GM21786 (cell line): ENCODE data around the gene C1orf159.
"Not testable (repeated sequence)": the region's sequence is repeated elsewhere in the genome, so short reads cannot be mapped to it uniquely, and the experiment has no call there.

Experiments
- ATAC-seq: cut with Tn5 transposase; IDR thresholded peaks from one replicate; pipeline ENCODE4 v1.9.1; 2021; ENCODE audit not compliant: unreplicated experiment

Gene C1orf159

DNA sequence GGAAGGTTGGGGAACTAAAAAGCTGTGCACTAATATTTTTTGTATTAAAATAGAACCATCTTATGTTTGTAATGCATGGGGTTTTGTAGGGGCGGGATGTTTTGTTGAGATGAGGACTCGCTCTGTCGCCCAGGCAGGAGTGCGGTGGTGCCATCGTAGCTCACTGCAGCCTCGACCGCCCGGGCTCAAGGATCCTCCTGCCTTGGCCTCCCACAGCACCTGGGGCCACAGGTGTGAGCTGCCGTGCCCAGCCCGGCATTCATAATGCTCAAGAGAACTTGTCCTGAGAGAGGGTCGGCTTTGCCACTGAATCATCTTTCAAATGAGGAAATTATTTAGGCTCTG, 3.0 kb upstream of the C1orf159 start:
- ATAC-seq = no peak

DNA sequence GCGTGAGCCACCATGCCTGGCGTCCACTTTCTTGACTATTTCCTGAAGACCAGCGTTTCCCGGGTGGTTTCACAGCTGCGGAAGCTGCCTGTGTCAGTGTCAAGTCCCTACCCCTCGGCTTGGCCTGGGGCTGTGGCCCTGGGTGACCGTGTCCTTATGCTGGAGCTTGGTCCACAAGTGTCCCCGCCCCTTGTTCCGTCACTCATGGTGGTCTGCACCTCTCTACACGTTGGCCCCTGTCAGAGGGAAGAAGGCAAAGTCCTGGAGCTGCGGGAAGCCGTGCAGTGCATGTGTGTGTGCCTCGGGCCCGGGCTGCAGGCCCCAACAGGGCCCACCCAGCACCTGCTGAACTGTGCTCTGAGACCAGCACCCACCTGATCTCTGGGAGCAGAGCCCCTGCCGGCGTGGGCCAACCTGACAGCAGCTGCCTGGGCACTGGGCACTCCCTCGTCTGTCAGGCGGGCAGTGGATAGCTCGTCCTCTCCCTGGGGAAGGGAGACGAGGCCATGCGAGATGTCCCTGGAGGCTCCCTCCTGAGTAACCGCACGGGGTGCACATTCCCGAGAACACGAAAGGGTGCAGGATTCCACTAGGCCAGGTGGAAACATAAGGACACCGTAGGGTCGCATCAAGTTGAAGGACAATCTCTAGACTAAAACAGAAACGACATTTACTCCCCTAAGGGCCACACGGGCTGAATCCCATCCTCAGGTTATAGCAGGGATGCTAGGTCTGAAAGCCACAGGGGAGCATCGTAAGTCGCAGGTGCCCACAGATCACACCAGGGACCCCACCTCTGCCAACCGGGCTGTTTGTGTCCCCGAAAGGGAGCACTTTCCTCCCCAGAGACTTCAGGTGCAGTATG, 2.4 kb upstream of the C1orf159 start:
- ATAC-seq = no peak

DNA sequence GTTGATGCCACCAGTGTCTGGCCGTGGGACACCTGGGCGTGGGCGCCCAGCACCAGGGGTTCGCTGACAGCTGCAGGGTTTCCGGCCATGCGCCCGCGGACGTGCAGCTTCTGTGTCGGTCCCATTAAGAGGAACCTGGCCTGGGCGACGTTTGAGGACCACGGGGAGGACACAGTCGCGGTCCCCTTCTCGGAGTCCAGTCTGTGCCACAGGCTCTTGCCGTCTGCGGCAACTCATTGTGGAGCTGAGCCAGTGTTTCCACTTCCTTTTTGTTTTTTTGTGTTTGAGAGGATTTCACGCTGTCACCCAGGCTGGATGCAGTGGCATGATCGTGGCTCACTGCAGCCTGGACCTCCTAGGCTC, 1.6 kb upstream of the C1orf159 start:
- ATAC-seq = no peak

DNA sequence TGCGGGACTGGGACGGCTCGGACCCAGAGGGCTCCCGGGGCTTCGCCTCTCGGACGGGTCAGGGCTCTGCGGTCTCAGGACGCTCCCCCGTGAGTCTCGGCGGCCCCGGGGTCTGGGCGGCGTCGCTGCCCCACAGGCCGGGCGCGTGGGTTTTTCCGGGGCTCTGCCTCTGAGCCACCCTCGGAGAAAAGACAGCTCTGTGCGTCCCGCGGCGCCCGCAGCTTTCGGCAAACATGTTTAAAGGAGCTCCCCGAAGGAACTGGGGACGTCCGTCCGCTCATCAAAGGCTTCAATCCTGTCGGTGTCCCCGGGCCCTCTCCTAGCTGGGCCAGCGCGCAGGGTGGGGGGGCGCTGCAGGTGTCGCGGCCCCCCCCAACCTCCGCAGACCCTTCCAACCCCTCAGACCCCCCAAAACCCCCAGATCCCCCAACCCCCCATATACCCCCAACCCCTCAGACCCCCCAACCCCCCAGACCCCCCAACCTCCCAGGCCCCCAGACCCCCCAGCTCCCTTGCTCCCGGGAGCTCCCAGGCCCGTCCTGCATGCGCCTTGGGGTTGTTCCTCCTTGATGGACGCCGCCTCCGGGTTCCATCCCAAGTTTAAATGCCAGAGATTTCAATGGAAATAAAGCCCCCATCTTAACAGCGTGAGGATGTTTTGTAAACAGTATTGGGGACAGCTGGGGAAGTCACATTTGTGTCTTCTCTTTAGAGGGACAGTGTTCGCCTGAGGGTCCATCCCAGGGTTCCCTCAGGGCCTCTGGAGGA, 996 bp upstream of the C1orf159 start:
- no peak for ATAC-seq

DNA sequence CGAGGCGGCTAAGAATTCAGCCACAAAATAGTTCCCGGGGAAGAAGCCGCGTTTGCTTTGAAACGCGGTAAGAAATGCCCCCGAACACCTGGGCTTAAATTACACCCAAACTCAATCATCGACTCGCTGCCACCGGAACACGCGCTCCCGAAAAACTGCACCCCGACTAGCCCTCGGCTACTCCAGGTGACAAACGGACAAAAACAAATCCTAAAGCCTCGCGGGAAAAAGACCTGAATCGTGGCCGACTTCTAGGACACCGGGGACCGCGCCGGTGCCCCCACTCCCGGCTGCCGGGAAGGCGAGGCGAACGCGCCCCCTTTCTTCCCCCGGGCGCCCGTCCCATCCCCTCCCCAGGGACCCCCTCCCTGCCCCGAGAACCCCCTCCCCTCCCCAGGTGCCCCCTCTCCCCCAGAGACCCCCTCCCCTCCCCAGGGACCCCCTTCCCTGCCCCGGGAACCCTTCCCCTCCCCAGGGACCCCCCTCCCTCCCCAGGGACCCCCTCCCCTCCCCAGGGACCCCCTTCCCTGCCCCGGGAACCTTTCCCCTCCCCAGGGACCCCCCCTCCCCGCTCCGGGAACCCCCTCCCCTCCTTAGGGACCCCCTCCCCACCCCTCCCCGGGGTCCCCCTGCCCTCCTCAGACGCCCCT, 628 bp downstream of the C1orf159 start:
- ATAC-seq = no peak

DNA sequence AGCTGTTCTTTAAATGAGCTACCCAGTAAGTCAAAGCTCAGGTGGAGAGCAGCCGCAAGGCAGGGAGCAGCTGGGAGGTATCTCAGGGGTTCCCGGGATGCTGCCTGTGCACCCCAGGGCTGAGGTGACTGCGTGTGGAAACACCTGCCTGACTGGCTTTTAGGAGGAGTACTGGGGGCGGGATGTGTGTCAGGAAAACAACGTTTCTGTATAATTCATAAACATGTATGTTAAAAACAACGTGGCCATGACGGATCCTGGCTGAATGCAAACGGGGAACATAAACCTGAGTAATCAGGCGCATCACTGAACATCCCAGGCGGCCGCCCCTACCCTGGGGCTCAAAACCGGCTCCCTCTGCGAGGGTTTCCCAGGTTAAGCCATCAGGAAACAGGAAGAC, 1.5 kb downstream of the C1orf159 start:
- no peak for ATAC-seq

DNA sequence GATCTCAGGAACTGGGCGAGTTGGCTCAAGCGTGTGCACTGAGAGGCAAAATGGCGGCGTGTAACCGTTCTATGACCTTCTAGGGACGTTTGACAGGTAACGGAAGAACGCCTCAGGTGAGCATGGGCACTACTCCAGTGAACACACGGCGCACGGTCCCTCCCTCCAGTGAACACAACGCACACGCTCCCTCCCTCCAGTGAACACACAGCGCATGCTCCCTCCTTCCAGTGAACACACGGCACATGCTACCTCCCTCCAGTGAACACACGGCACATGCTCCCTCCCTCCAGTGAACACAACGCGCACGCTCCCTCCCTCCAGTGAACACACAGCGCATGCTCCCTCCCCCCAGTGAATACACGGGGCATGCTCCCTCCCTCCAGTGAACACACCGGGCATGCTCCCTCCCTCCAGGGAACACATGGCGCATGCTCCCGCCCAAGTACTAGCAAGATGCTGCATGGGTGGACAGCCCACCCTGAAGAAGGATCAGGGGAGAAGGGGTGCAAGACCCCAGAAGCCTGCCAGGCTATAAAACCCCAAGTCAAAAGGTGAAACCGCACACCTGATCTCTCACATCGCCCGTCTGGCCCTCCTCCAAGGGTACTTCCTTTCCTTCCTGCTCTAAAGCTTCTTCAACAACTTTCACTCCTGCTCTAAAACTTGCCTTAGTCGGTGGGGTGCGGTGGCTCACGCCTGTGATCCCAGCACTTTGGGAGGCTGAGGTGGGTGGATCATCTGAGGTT, 3.5 kb downstream of the C1orf159 start:
- no peak for ATAC-seq

DNA sequence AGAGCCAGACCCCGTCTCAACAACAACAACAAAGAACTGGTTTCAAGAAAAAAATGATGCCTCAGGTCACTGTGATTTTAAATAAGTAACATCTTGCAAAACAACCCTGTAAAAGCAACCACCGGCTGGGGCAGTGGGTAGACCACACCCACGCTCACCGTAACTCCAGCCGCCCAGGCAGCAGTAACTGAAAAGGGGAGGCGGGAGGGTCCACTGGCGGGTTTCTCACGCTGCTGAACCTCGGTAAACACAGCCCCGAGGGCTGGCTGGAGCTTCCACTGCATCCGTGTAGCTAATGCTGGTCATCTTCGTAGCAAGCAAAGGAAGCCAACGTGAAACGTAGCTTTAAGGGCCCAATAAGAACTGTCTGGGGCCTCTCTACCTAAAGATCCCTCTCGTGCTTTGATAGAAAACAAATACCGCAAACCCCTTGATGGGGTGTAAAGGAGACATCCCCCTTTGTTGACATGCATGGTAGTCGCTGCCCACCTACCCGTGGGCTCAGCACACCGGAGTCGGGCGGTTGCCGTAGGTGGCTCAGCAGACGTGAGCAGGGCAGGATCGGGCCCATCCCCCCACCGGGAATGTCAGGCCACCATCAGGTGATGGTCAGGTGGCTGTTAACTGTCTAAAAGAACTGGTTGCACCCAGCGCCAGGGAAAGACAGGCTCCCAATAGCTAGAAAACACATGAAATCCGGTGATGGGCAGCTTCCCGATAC, 4.2 kb downstream of the C1orf159 start:
- no peak for ATAC-seq

DNA sequence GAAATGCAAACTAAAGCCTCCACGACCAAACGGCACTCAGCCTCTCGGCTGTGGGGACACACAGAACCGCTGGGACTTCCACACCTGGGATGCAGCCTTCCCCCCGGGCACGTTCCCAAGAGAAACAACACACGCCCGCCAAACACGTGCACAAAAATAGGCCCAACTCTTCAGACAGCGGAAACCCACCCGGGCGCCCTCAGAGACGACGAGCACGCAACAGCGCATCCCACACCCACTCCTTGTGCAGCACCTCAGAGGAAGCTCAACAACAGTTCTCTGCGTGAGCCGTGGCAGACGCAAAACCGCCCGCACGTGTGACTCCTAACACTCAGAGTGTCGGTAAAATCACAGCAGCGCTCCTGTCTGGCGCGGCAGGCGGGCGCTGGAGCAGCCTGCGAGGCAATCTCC, 5.3 kb downstream of the C1orf159 start:
- ATAC-seq = no peak

DNA sequence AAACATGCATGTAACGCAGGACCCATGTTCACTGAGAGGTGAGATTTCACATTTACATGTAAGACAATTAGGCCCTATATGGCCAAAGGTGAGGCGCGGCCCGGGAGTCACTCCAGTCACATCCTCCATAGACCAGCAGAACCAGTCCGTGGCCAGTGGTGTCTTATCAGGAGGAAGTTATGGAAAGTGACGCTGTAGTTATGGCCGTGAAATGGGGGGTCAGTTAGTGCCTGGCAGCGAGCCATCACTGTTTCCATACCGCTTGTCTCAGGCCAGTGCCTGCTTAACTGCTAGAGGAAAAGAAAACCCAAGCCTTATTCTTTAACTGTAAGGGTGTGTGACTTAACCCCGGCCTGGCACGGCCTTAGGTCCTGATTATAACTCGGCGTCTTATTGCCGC, 6.1 kb downstream of the C1orf159 start:
- ATAC-seq = no peak

DNA sequence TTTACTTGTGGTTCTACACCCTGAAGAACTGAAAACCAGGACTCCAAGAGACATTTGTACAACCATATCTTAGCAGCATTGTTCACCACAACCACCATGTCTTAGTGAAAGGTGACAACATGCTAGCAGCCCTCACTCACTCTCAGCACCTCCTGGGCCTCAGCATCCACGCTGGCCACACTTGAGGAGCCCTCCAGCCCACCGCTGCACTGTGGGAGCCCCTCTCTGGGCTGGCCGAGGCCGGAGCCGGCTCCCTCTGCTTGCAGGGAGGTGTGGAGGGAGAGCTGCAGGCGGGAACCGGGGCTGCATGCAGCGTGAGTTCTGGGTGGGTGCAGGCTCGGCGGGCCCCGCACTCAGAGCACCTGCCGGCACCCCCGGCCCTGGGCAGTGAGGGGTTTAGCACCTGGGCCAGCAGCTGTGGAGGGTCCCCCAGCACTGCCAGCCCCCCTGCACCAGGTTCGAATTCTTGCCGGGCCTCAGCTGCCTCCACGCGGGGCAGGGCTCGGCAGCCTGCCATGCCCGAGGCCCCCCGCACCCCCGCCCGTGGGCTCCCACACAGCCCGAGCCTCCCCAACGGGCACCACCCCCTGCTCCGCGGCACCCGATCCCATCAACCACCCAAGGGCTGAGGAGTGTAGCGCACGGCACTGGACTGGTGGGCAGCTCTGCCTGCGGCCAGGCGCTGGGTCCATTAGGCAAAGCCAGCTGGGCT, 9.2 kb downstream of the C1orf159 start:
- no peak for ATAC-seq

DNA sequence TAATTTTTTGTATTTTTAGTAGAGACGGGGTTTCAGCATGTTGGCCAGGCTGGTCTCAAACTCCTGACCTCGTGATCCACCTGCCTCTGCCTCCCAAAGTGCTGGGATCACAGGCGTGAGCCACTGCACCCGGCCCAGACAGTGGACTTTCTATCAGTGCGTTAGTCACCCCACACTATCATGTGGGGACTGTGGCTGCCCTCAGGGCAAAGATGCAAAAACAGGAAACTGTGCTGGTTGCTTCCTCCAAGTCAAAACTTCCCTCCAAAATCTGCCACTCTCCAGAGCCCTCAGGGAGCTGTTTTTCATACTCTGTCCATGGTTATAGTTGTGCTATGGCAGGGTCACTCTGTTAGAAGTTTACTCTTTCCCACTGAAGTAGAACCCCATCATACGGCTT, 11.7 kb downstream of the C1orf159 start:
- ATAC-seq = not testable (repeated sequence)

DNA sequence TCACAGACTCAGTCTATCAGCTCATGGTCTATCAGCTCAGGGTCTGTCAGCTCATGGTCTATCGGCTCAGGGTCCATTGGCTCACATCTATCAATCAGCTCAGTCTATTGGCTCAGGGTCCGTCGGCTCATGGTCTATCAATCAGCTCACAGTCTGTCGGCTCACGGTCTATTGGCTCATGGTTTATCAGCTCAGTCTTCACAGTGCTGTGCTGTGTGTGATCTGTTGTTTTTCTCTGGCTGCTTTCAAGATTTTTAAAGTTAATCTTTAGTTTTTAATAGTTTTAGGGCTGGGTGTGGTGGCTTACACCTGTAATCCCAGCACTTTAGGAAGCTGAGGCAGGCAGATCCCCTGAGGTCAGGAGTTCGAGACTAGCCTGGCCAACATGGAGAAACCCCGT, 14.4 kb downstream of the C1orf159 start:
- no peak for ATAC-seq

DNA sequence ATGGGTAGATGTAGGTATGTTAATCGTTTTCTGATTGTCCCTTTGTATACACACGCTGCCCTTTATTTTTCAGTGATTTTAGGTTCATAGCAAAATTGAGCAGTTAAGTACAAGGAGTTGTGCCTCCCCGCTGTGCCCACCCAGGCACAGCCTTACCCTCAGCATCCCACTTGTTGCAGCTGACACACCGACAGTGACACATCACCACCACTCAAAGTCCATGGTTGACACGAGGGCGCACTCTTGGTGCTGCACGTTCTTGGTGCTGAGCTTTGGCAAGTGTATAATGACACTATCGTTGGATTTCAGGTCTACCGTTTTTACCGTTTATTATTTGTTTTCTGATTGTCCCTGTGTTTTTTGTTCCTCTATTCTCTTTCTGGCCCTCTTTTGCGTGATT, 15.6 kb downstream of the C1orf159 start:
- ATAC-seq = no peak

DNA sequence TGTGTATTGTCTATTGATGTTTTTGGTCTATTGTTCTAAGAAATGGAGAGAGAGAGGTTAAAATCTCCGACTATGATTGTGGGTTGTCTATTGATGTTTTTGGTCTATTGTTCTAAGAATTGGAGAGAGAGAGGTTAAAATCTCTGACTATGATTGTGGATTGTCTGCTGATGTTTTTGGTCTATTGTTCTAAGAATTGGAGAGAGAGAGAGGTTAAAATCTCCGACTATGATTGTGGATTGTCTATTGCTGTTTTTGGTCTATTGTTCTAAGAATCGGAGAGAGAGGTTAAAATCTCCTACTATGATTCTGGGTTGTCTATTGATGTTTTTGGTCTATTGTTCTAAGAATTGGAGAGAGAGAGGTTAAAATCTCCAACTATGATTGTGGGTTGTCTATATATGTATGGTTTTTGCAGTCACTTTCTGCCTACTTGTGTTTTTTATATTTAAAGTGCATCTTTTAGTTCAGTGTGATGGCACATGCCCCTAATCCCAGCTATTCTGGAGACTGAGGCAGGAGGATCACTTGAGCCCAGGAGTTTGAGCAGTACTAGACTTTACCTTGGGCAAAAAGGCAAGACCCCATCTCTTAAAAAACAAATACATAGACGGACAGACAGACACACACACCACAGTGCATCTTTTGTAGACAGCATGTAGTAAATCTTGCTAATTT, 16.2 kb downstream of the C1orf159 start:
- ATAC-seq = no peak

DNA sequence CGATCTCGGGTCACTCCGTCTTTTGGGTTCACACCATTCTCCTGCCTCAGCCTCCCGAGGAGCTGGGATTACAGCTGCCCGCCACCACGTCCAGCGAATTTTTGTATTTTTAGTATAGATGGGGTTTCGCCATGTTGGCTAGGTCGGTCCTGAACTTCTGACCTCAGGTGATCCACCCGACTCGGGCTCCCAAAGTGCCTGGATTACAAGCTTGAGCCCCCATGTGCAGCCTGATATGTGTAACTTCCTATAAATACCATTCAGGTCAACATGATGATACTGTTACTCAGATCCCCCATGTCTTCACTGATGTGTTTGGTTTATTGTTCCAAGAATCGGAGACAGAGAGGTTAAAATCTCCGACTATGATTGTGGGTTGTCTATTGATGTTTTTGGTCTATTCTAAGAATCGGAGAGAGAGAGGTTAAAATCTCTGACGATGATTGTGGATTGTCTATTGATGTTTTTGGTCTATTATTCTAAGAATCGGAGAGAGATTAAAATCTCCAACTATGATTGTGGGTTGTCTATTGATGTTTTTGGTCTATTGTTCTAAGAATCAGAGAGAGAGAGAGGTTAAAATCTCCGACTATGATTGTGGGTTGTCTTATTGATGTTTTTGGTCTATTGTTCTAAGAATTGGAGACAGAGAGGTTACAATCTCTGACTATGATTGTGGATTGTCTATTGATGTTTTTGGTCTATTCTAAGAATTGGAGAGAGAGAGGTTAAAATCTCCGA, 17.0 kb downstream of the C1orf159 start:
- ATAC-seq = no peak

DNA sequence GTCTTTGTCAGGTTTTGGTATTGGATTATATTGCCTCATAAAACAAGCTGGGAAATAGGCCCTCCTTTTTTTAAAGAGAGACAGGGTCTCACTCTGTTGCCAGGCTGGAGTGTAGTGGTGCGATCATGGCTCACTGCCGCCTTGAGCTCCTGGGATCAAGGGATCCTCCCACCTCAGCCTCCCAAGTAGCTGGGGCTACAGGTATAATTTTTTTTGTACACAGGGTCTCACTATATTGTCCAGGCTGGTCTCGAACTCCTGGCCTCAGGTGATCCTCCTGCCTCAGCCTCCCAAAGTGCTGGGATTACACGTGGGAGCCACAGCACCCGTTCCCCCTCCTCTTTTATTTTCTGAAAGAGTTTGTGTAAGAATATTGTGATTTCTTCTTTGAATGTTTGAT, 19.8 kb downstream of the C1orf159 start:
- ATAC-seq = not testable (repeated sequence)

DNA sequence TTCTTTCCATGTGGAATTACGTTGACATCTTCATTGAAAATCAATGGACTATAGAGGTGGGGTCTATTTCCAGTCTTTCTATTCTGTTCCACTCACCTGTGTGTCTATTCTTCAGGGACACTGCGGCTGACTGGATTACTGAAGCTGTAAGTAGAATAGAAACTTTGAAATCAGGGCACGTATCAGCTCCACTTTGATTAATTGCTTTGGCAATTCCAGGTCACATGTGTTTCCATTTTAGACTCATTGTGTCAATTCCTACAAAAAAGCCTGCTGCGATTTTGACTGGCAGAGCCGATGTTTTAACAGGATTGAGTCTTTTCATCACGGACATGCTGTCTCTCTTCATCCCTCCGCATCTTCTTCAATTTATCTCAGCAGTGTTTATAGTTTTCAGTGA, 20.9 kb downstream of the C1orf159 start:
- no peak for ATAC-seq

DNA sequence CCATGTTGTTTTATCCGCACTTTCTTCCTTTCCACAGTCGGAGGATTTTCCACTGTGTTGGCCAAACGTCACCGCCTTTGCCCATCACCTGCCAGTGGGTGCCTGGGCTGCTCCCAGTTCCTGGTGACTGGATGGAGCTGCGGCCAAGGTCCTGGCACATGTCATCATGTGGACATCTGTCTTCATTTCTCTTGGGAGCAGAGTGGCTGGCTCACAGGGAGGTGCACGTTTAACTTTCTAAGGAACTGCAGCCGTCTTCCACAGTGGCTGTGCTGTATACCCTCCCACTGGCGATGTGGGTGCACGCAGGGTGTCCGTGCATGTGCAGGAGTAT, 22.3 kb downstream of the C1orf159 start:
- no peak for ATAC-seq
